Endothelial cell of umbilical vein (primary cell): ENCODE measurements around the gene ADAP1. TPM values are rescaled to one million over a fixed set of nuclear protein-coding genes. Genes with fewer than 3 reads are reported as not detected.

Source experiments
- BruUV-seq: library from RNA; stranded (reverse); fragments of 400-500 nt; replicated peaks from 2 replicates; lab custom pipeline; 2021; lab: Mats Ljungman, UMichigan
- CTCF ChIA-PET: fragments of 300-600, 350-600 bp; sonication (Branson Sonifier 250); formaldehyde crosslinking; loops from one replicate; lab custom pipeline; 2021; ENCODE audit warnings: antibody characterized with exemption, inconsistent platforms; lab: Charles Lee
- POLR2A ChIA-PET: fragments of 300-600, 350-600 bp; sonication (Branson Sonifier 250); formaldehyde crosslinking; loops from one replicate; lab custom pipeline; 2021; ENCODE audit warnings: antibody characterized with exemption, inconsistent platforms; lab: Charles Lee
- DNase-seq: peaks from one replicate; pipeline ENCODE4 v3.0.0-alpha.2; 2011; ENCODE audit warnings: low read depth, low spot score
- FAIRE-seq: peaks from 2 replicates; lab custom pipeline; 2011; peaks lifted over from hg19 to GRCh38; lab: Jason Lieb, UNC
- H2AFZ ChIP-seq: 2 replicates; pipeline ENCODE4 v1.6.0; 2012; ENCODE audit warnings: low read depth, low read length, control low read depth, inconsistent platforms
- H3K27ac ChIP-seq: 2 replicates; pipeline ENCODE4 v1.5.1; 2011; ENCODE audit warnings: low read depth, mild to moderate bottlenecking, control low read depth, low read length, moderate library complexity; ENCODE audit not compliant: insufficient read depth
- H3K27me3 ChIP-seq, 2 experiments: 2 replicates each; pipeline versions ENCODE4 v1.6.0 to v1.6.1; 2011; ENCODE audit warnings: low read length in 2 of 2, mixed read lengths in 1 of 2; ENCODE audit not compliant: control insufficient read depth in 2 of 2, insufficient read depth in 2 of 2
- H3K36me3 ChIP-seq, 2 experiments: 2 replicates in 1 of 2; 3 replicates in 1 of 2; pipeline ENCODE4 v1.5.1; 2011; ENCODE audit warnings: low read length in 2 of 2, mild to moderate bottlenecking in 1 of 2, moderate library complexity in 1 of 2; ENCODE audit not compliant: control insufficient read depth in 2 of 2, insufficient read depth in 2 of 2; ENCODE audit errors: extremely low read depth in 1 of 2
- H3K4me1 ChIP-seq: 3 replicates; pipeline ENCODE4 v1.5.1; 2011; ENCODE audit warnings: mild to moderate bottlenecking, low read length; ENCODE audit not compliant: control insufficient read depth, insufficient read depth; ENCODE audit errors: extremely low read depth
- H3K4me2 ChIP-seq: 2 replicates; pipeline ENCODE4 v1.6.1; 2011; ENCODE audit warnings: low read length, control low read depth, mixed read lengths; ENCODE audit not compliant: insufficient read depth
- H3K4me3 ChIP-seq, 3 experiments: fragments of 200-600 bp in 1 of 3; sonication (generic), shearing (Covaris generic) in 1 of 3; replicated peaks in 1 of 3; 2 replicates each; pipeline ENCODE4 v1.5.1; 2011 to 2016; ENCODE audit warnings: control low read depth in 3 of 3, low read length in 3 of 3, mild to moderate bottlenecking in 2 of 3, inconsistent platforms in 1 of 3, low read depth in 1 of 3, moderate library complexity in 1 of 3; ENCODE audit not compliant: insufficient read depth in 1 of 3
- H3K79me2 ChIP-seq: 2 replicates; pipeline ENCODE4 v1.6.0; 2012; ENCODE audit warnings: low read length, inconsistent platforms; ENCODE audit not compliant: control insufficient read depth, insufficient read depth
- H3K9ac ChIP-seq: replicated peaks from 2 replicates; pipeline ENCODE3; 2011; ENCODE audit warnings: low read length, control low read depth; ENCODE audit not compliant: insufficient read depth; ENCODE audit errors: extremely low read depth
- H3K9me1 ChIP-seq: replicated peaks from 3 replicates; pipeline ENCODE4 v1.6.0; 2011; ENCODE audit warnings: mild to moderate bottlenecking, low read length; ENCODE audit not compliant: control insufficient read depth, insufficient read depth; ENCODE audit errors: extremely low read depth
- H3K9me3 ChIP-seq: replicated peaks from 2 replicates; pipeline ENCODE4 v1.5.1; 2012; ENCODE audit warnings: low read length, inconsistent platforms; ENCODE audit not compliant: control insufficient read depth, insufficient read depth
- H4K20me1 ChIP-seq: replicated peaks from 2 replicates; pipeline ENCODE3; 2011; ENCODE audit warnings: mild to moderate bottlenecking, low read length; ENCODE audit not compliant: control insufficient read depth, insufficient read depth; ENCODE audit errors: extremely low read depth
- EZH2 ChIP-seq: IDR thresholded peaks from 2 replicates; pipeline ENCODE4 v1.6.1; 2012; ENCODE audit warnings: borderline replicate concordance, low read depth, mild to moderate bottlenecking, moderate library complexity, low read length, inconsistent platforms; ENCODE audit not compliant: severe bottlenecking
- FOS ChIP-seq: IDR thresholded peaks from 2 replicates; pipeline ENCODE4 v1.6.1; 2011; ENCODE audit warnings: mild to moderate bottlenecking, low read length, moderate library complexity, borderline replicate concordance; ENCODE audit not compliant: insufficient read depth
- GATA2 ChIP-seq: IDR thresholded peaks from 2 replicates; pipeline ENCODE4 v1.7.0; 2011; ENCODE audit warnings: low read depth, mild to moderate bottlenecking, moderate library complexity, mixed read lengths, low read length; ENCODE audit not compliant: insufficient read length, insufficient read depth
- JUN ChIP-seq: IDR thresholded peaks from 2 replicates; pipeline ENCODE4 v1.6.1; 2011; ENCODE audit warnings: borderline replicate concordance, low read depth; ENCODE audit not compliant: insufficient read length, insufficient read depth
- MYC ChIP-seq: IDR thresholded peaks from one replicate; pipeline ENCODE4 v1.6.1; 2011; ENCODE audit warnings: mild to moderate bottlenecking, low read depth, low read length
- POLR2A ChIP-seq: IDR thresholded peaks from 2 replicates; pipeline ENCODE4 v1.6.1; 2012; ENCODE audit warnings: low read depth, mild to moderate bottlenecking, control low read depth, low read length
- POLR2AphosphoS5 ChIP-seq: IDR thresholded peaks from 2 replicates; pipeline ENCODE4 v1.6.1; 2012; ENCODE audit warnings: low read depth, mild to moderate bottlenecking, control low read depth, low read length, moderate library complexity; ENCODE audit not compliant: insufficient read depth
- dilution Hi-C: fragments of 300-500 bp; cut with MboI; formaldehyde crosslinking; loops from one replicate; pipeline ENCODE4 v1.15.0; 2019; ENCODE audit warnings: low sequenced_read_pairs; ENCODE audit not compliant: extremely low pct_ligation_motif_present
- intact Hi-C: fragments of 100-400 bp; cut with micrococcal nuclease; formaldehyde crosslinking; loops from one replicate; pipeline ENCODE4 v1.10.0; 2022
- polyA plus RNA-seq, 4 experiments: library from polyadenylated mRNA; depleted of rRNA in 3 of 4; stranded (reverse) in 3 of 4; unstranded in 1 of 4; fragments of >200 nt; gene quantifications; 2 replicates each; pipeline versions ENCODE4 v1.2.1 to v1.2.3, GENCODE V29; 2011 to 2012; ENCODE audit warnings: missing spikeins in 1 of 4
- total RNA-seq: library from RNA; stranded (reverse); gene quantifications from 2 replicates; pipeline ENCODE4 v1.2.3, GENCODE V29; 2021
- TF ChIP-seq, protein P1 (sequence below): IDR thresholded peaks from 2 replicates; pipeline ENCODE4 v1.6.1; 2011; ENCODE audit not compliant: insufficient read depth, insufficient read length
- TF ChIP-seq, protein P2 (sequence below), 2 donors: IDR thresholded peaks; 1 replicate in 1 of 2; 2 replicates in 1 of 2; pipeline ENCODE4 v1.5.1; 2011; ENCODE audit warnings: low read length in 2 of 2, mild to moderate bottlenecking in 2 of 2, moderate library complexity in 2 of 2, control low read depth in 1 of 2, inconsistent platforms in 1 of 2, low read depth in 1 of 2; ENCODE audit not compliant: insufficient read depth in 1 of 2; ENCODE audit errors: extremely low read depth in 1 of 2

Gene ADAP1
- total and polyA plus RNA-seq, 2 donors (not counting 3 experiments of a cell fraction or from before 2014, with no cell fraction given): 0.49 to 0.58 TPM

DNA sequence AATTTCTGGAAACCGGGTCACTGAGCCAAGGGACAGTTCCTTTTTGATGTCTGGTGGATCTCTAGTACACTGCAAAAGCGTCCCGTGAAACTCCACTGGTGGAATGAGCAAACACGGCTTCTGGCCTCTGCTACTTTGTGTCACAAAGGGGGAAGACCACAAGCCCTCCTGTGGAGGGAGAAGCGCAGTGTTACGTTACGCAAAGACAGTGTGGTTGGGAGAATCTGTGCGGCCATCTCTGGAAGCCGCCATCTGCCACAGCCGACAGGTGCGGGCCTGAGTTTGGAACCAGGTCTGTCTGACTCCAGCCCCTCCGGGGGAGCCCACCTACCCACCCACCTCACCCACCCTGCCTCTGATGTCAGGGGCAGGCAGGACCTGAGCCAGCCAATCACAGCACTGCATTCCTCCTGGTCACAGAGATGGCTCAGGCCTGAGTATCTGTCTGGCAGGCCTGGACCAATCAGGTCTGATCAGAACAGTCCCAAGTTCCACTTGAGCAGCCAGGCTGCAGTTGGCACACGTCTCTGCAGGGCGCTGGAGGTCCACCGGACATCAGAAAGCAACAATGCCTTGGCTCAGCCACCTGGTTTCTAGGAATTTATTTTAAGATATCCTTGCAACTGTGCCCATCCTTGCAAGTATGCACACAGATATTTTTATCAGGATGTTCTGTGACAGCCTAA is 25.5 kb upstream of the ADAP1 start:
- no TSS peak for BruUV-seq
- ChIA-PET POLR2A (no interaction called here), CTCF (no interaction called here)
- DNase-seq (peak; percentile 40), FAIRE-seq (no peak)
- Histone ChIP-seq H3K4me2 (no peak overlapping the region), H3K27me3 (no peaks in the 10 kb centered on the region), H3K9ac (no peak overlapping the region), H3K9me1 (no peaks in the 10 kb centered on the region), H3K36me3 (no peaks in the 10 kb centered on the region), H3K4me1 (peaks cover 2% of the 10 kb centered on the region), H3K79me2 (peaks cover 3% of the 10 kb centered on the region), H3K27ac (no peak overlapping the region), H3K4me3 (no peak overlapping the region), H3K9me3 (no peaks in the 10 kb centered on the region), H4K20me1 (no peaks in the 10 kb centered on the region), H2AFZ (no peak overlapping the region)
- intact Hi-C loops: no loop called here
- dilution Hi-C loops: no loop called here
- TF ChIP-seq GATA2 (no peak), EZH2 (no peak), POLR2AphosphoS5 (no peak), MYC (no peak), POLR2A (no peak), FOS (no peak), JUN (no peak)
- TF ChIP-seq, protein P1, sequence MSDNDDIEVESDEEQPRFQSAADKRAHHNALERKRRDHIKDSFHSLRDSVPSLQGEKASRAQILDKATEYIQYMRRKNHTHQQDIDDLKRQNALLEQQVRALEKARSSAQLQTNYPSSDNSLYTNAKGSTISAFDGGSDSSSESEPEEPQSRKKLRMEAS: no peak
- TF ChIP-seq, protein P2, sequence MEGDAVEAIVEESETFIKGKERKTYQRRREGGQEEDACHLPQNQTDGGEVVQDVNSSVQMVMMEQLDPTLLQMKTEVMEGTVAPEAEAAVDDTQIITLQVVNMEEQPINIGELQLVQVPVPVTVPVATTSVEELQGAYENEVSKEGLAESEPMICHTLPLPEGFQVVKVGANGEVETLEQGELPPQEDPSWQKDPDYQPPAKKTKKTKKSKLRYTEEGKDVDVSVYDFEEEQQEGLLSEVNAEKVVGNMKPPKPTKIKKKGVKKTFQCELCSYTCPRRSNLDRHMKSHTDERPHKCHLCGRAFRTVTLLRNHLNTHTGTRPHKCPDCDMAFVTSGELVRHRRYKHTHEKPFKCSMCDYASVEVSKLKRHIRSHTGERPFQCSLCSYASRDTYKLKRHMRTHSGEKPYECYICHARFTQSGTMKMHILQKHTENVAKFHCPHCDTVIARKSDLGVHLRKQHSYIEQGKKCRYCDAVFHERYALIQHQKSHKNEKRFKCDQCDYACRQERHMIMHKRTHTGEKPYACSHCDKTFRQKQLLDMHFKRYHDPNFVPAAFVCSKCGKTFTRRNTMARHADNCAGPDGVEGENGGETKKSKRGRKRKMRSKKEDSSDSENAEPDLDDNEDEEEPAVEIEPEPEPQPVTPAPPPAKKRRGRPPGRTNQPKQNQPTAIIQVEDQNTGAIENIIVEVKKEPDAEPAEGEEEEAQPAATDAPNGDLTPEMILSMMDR (IDR thresholded peaks at IDR 0.05; ENCODE audit: extremely low read depth in 1 of 2, insufficient read depth in 1 of 2, low read depth in 1 of 2, low read length in 2 of 2): no peak
